ENCODE results near the gene TMC1.

DNA sequence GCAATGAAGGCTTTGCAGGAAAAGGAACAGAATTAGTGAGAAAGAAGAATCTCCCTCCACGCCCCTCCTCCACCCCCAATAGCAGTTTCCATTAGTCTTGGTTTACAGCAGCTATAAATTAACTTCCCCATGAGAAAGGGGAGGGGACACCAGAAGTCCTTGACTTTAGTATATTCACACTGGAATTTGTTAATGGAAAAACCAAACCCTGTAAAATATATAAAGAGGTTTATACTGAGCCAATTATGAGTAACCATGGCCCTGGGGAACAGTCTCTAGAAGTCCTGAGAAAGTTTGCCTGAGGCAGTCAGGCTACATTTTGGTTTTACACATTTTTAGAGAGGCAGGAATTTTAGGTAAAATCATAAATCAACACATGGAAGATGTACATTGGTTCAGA, 342.9 kb downstream of the TMC1 start:
- TF ChIP-seq POLR2AphosphoS5 (IDR thresholded peaks at IDR 0.05; ENCODE audit: low read depth, low read length), result no peak
- no peak for TF ChIP-seq POLR2A (IDR thresholded peaks at IDR 0.05; ENCODE audit: low read depth, low read length)

All from GM12892 (cell line).